Loucy (cell line): ENCODE measurements around the gene PARVA.

Experiments used
- H2AFZ ChIP-seq: fragments of 200-600 bp; sonication (generic); 2 replicates; pipeline ENCODE4 v1.6.0; 2016; ENCODE audit warnings: antibody characterized with exemption, mild to moderate bottlenecking, low read length, moderate library complexity
- H3F3A ChIP-seq: fragments of 200-600 bp; 2 replicates; pipeline ENCODE4 v1.6.0; 2016; ENCODE audit warnings: antibody characterized with exemption, low read depth, mild to moderate bottlenecking
- H3K27me3 ChIP-seq: fragments of 200-600 bp; sonication (generic); 2 replicates; pipeline ENCODE4 v1.6.1; 2014; ENCODE audit warnings: low read length, mild to moderate bottlenecking; ENCODE audit not compliant: insufficient read depth, poor library complexity, severe bottlenecking
- H3K36me3 ChIP-seq: fragments of 200-600 bp; sonication (generic); 2 replicates; pipeline ENCODE4 v1.6.1; 2016; ENCODE audit warnings: low read length; ENCODE audit not compliant: insufficient read depth
- H3K4me1 ChIP-seq: fragments of 200-600 bp; sonication (generic); 2 replicates; pipeline ENCODE4 v1.5.1; 2014; ENCODE audit warnings: low read length, mild to moderate bottlenecking; ENCODE audit not compliant: insufficient read depth, poor library complexity, severe bottlenecking
- H3K4me2 ChIP-seq: fragments of 200-600 bp; sonication (generic); 2 replicates; pipeline ENCODE4 v1.6.0; 2014; ENCODE audit warnings: antibody characterized with exemption, low read length, low read depth, mild to moderate bottlenecking; ENCODE audit not compliant: poor library complexity, severe bottlenecking
- H3K4me3 ChIP-seq: fragments of 200-600 bp; sonication (generic); 2 replicates; pipeline ENCODE4 v1.5.1; 2014; ENCODE audit warnings: low read length, mild to moderate bottlenecking, mixed read lengths; ENCODE audit not compliant: poor library complexity, severe bottlenecking
- H3K79me2 ChIP-seq: fragments of 200-600 bp; sonication (generic); 2 replicates; pipeline ENCODE4 v1.6.1; 2014; ENCODE audit warnings: low read length; ENCODE audit not compliant: insufficient read depth
- H3K9ac ChIP-seq: fragments of 200-600 bp; sonication (generic); 2 replicates; pipeline ENCODE4 v1.6.0; 2014; ENCODE audit warnings: mild to moderate bottlenecking, low read depth, low read length, moderate library complexity; ENCODE audit not compliant: poor library complexity, severe bottlenecking
- H3K9me2 ChIP-seq: fragments of 200-600 bp; sonication (generic); replicated peaks from 2 replicates; pipeline ENCODE4 v1.6.1; 2016; ENCODE audit warnings: low read depth, low read length, mixed read lengths
- H3K9me3 ChIP-seq: fragments of 200-600 bp; sonication (generic); 2 replicates; pipeline ENCODE4 v1.6.1; 2014; ENCODE audit warnings: mild to moderate bottlenecking, antibody characterized with exemption, low read length, low read depth; ENCODE audit not compliant: insufficient read depth
- H4K20me1 ChIP-seq: fragments of 200-600 bp; sonication (generic); 2 replicates; pipeline ENCODE4 v1.6.0; 2014; ENCODE audit warnings: antibody characterized with exemption, low read length, mild to moderate bottlenecking; ENCODE audit not compliant: insufficient read depth, poor library complexity, severe bottlenecking
- CTCF ChIP-seq: fragments of 200-600 bp; sonication (generic); conservative IDR thresholded peaks from 2 replicates; pipeline ENCODE4 v1.5.1; 2014; ENCODE audit warnings: mild to moderate bottlenecking, antibody characterized with exemption, low read length
- EZH2phosphoT487 ChIP-seq: fragments of 200-600 bp; IDR thresholded peaks from 2 replicates; pipeline ENCODE4 v1.6.1; 2018; ENCODE audit warnings: antibody characterized with exemption, mild to moderate bottlenecking, moderate library complexity, borderline replicate concordance

Gene PARVA

GRCh38 chr11:12421386-12421785 lies 44.0 kb downstream of the PARVA start:
- no peaks in the 10 kb centered on the region for H3K4me1 ChIP-seq
- H3K27me3 ChIP-seq = no peaks in the 10 kb centered on the region
- no peak overlapping the region for H3K4me3 ChIP-seq
- H3K36me3 ChIP-seq = no peaks in the 10 kb centered on the region
- H3F3A ChIP-seq = no peaks in the 10 kb centered on the region
- H3K79me2 ChIP-seq = no peaks in the 10 kb centered on the region
- H3K4me2 ChIP-seq = no peak overlapping the region
- H4K20me1 ChIP-seq = no peaks in the 10 kb centered on the region
- H2AFZ ChIP-seq = no peak overlapping the region
- no peaks in the 10 kb centered on the region for H3K9me3 ChIP-seq
- no peak overlapping the region for H3K9ac ChIP-seq
- no peaks in the 10 kb centered on the region for H3K9me2 ChIP-seq
- TF ChIP-seq CTCF (no peak), EZH2phosphoT487 (no peak)

GRCh38 chr11:12426176-12426575 lies 48.8 kb downstream of the PARVA start:
- Histone ChIP-seq H2AFZ (no peak overlapping the region), H3K9me3 (no peaks in the 10 kb centered on the region), H3K79me2 (no peaks in the 10 kb centered on the region)

GRCh38 chr11:12429155-12429554 lies 51.8 kb downstream of the PARVA start:
- Histone ChIP-seq H4K20me1 (no peaks in the 10 kb centered on the region), H3K36me3 (no peaks in the 10 kb centered on the region), H3K4me2 (no peak overlapping the region), H3K9ac (no peak overlapping the region), H3K9me3 (no peaks in the 10 kb centered on the region), H3K4me3 (no peak overlapping the region), H3K27me3 (no peaks in the 10 kb centered on the region), H3K9me2 (no peaks in the 10 kb centered on the region), H3K79me2 (no peaks in the 10 kb centered on the region), H3K4me1 (no peaks in the 10 kb centered on the region), H3F3A (no peaks in the 10 kb centered on the region), H2AFZ (no peak overlapping the region)
- TF ChIP-seq CTCF (no peak), EZH2phosphoT487 (no peak)

More at GRCh38 chr11:12426176-12426575, 48.8 kb downstream of the PARVA start:
- no peaks in the 10 kb centered on the region for H3K9me2 ChIP-seq
- no peaks in the 10 kb centered on the region for H3K27me3 ChIP-seq
- no peaks in the 10 kb centered on the region for H4K20me1 ChIP-seq
- no peak for TF ChIP-seq CTCF
- no peak for TF ChIP-seq EZH2phosphoT487
- H3F3A ChIP-seq = no peaks in the 10 kb centered on the region
- H3K4me3 ChIP-seq = no peak overlapping the region
- H3K4me1 ChIP-seq = no peaks in the 10 kb centered on the region
- no peak overlapping the region for H3K4me2 ChIP-seq
- no peaks in the 10 kb centered on the region for H3K36me3 ChIP-seq
- H3K9ac ChIP-seq = no peak overlapping the region
